ENCODE measurements around the gene C4BPA. TPM values are rescaled to one million over a fixed set of nuclear protein-coding genes. Genes with fewer than 3 reads are reported as not detected.

The C4BPA gene
- not detected for total RNA-seq

GRCh38 chr1:207103892-207104373 lies at the start of gene C4BPA:
C4BPA (plus strand) TSS chr1:207104233; CDS start chr1:207113026, 8,793 bp downstream.
- H3K36me3 ChIP-seq, result no peaks in the 10 kb centered on the region
- 53% methylated on average over 7 of the region's 7 CpGs for WGBS
- TF ChIP-seq POLR2A (IDR thresholded peaks at IDR 0.05), result no peak
- no peak for TF ChIP-seq CTCF (IDR thresholded peaks at IDR 0.05)
- TF ChIP-seq POLR2AphosphoS5 (IDR thresholded peaks at IDR 0.05), result no peak
- H3K4me3 ChIP-seq, result no peak within 1 kb of the TSS
- H3K27ac ChIP-seq, result no peak within 1 kb of the TSS
- no peak for DNase-seq (ENCODE audit: low spot score)
- intact Hi-C loops (cut with DNase I), result no loop called here
- H3K9me3 ChIP-seq, result no peaks in the 10 kb centered on the region
- no peaks in the 10 kb centered on the region for H3K4me1 ChIP-seq (replicated peaks)
- no peaks in the 10 kb centered on the region for H3K27me3 ChIP-seq (replicated peaks; ENCODE audit: insufficient read depth)

GRCh38 chr1:207054491-207054890 lies 49.5 kb upstream of the C4BPA start:
- Histone ChIP-seq H3K9me3 (no peaks in the 10 kb centered on the region), H3K4me3 (no peak overlapping the region), H3K27ac (peak overlapping the region in 1 of 2 donors; percentile 28), H3K27me3 (replicated peaks; ENCODE audit: insufficient read depth) (no peaks in the 10 kb centered on the region), H3K36me3 (no peaks in the 10 kb centered on the region), H3K4me1 (replicated peaks) (no peaks in the 10 kb centered on the region)
- intact Hi-C loops (cut with DNase I), result no loop called here
- TF ChIP-seq POLR2AphosphoS5 (IDR thresholded peaks at IDR 0.05), result no peak
- TF ChIP-seq CTCF (IDR thresholded peaks at IDR 0.05), result no peak
- no peak for TF ChIP-seq POLR2A (IDR thresholded peaks at IDR 0.05)
- WGBS, result 50% methylated on average over 2 of the region's 2 CpGs
- DNase-seq (ENCODE audit: low spot score), result no peak

GRCh38 chr1:207055386-207056001 lies 48.5 kb upstream of the C4BPA start:
- intact Hi-C loops (cut with DNase I), result no loop called here
- no peaks in the 10 kb centered on the region for H3K9me3 ChIP-seq
- DNase-seq (ENCODE audit: low spot score), result no peak
- TF ChIP-seq POLR2AphosphoS5 (IDR thresholded peaks at IDR 0.05), result no peak
- no peak for TF ChIP-seq POLR2A (IDR thresholded peaks at IDR 0.05)
- no peak for TF ChIP-seq CTCF (IDR thresholded peaks at IDR 0.05)
- no peak overlapping the region for H3K4me3 ChIP-seq
- no peaks in the 10 kb centered on the region for H3K4me1 ChIP-seq (replicated peaks)
- no peak overlapping the region for H3K27ac ChIP-seq
- no peaks in the 10 kb centered on the region for H3K36me3 ChIP-seq
- 97% methylated on average over 3 of the region's 3 CpGs for WGBS
- no peaks in the 10 kb centered on the region for H3K27me3 ChIP-seq (replicated peaks; ENCODE audit: insufficient read depth)

- TF ChIP-seq POLR2AphosphoS5 (IDR thresholded peaks at IDR 0.05) (peak; percentile 10), CTCF (IDR thresholded peaks at IDR 0.05) (no peak)
- Histone ChIP-seq H3K27ac (no peak overlapping the region), H3K9me3 (no peaks in the 10 kb centered on the region), H3K4me1 (replicated peaks) (no peaks in the 10 kb centered on the region), H3K27me3 (replicated peaks; ENCODE audit: insufficient read depth) (no peaks in the 10 kb centered on the region), H3K36me3 (no peaks in the 10 kb centered on the region), H3K4me3 (no peak overlapping the region)
- 88% methylated on average over 6 of the region's 6 CpGs for WGBS
- intact Hi-C loops (cut with DNase I), result no loop called here
- no peak for DNase-seq (ENCODE audit: low spot score)
Observed at GRCh38 chr1:207056673-207057072, 47.4 kb upstream of the C4BPA start.

GRCh38 chr1:207058252-207058651 lies 45.8 kb upstream of the C4BPA start:
- Histone ChIP-seq H3K36me3 (no peaks in the 10 kb centered on the region), H3K27me3 (replicated peaks; ENCODE audit: insufficient read depth) (no peaks in the 10 kb centered on the region), H3K9me3 (no peaks in the 10 kb centered on the region), H3K4me3 (no peak overlapping the region), H3K4me1 (replicated peaks) (no peaks in the 10 kb centered on the region), H3K27ac (no peak overlapping the region)
- intact Hi-C loops (cut with DNase I), result no loop called here
- no peak for DNase-seq (ENCODE audit: low spot score)
- 82% methylated on average over 4 of the region's 4 CpGs for WGBS
- no peak for TF ChIP-seq POLR2AphosphoS5 (IDR thresholded peaks at IDR 0.05)
- no peak for TF ChIP-seq CTCF (IDR thresholded peaks at IDR 0.05)
- no peak for TF ChIP-seq POLR2A (IDR thresholded peaks at IDR 0.05)
